ENCODE results near the gene RTN4R.
"Not testable (repeated sequence)": the region's sequence is repeated elsewhere in the genome, so short reads cannot be mapped to it uniquely, and the experiment has no call there.

DNA sequence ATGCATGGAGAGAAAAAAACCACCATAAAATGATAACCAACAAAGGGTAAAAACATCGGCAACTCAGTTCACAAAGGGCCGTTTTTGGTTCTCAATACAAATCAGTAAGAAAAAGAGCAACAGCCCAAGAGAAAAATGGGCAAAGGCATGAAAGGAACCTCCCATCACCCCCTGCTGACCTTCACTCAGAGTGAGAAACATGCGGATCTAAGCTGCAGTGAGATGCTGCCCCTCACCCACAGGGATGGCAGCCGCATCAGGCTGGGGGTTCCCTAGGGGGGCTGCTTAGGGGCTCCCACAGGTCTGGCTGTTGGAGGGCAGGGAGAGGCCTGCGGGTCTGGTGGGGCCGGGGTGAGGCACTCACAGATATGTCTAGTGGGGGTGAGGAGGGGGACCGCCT is 7.2 kb upstream of the RTN4R start:
- TF ChIP-seq, protein P1, sequence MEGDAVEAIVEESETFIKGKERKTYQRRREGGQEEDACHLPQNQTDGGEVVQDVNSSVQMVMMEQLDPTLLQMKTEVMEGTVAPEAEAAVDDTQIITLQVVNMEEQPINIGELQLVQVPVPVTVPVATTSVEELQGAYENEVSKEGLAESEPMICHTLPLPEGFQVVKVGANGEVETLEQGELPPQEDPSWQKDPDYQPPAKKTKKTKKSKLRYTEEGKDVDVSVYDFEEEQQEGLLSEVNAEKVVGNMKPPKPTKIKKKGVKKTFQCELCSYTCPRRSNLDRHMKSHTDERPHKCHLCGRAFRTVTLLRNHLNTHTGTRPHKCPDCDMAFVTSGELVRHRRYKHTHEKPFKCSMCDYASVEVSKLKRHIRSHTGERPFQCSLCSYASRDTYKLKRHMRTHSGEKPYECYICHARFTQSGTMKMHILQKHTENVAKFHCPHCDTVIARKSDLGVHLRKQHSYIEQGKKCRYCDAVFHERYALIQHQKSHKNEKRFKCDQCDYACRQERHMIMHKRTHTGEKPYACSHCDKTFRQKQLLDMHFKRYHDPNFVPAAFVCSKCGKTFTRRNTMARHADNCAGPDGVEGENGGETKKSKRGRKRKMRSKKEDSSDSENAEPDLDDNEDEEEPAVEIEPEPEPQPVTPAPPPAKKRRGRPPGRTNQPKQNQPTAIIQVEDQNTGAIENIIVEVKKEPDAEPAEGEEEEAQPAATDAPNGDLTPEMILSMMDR (IDR thresholded peaks at IDR 0.05): not testable (repeated sequence)
- not testable (repeated sequence) for TF ChIP-seq POLR2A (IDR thresholded peaks at IDR 0.05)

All from lower leg skin (tissue), 3 donors.